OCI-LY7 (cell line): ENCODE data around the gene CENPN. TPM values are rescaled to one million over a fixed set of nuclear protein-coding genes. Genes with fewer than 3 reads are reported as not detected.
A peak's percentile ranks its signal among the peaks of the same experiment; 100 is the strongest.

ENCODE experiments used
- BruUV-seq: library from RNA; stranded (reverse); fragments of 400-500 nt; replicated peaks from 2 replicates; lab custom pipeline; 2021; lab: Mats Ljungman, UMichigan
- CTCF ChIA-PET: fragments of 300-600 bp; sonication (Branson Sonifier 250); formaldehyde crosslinking; loops from one replicate; lab custom pipeline; 2022; ENCODE audit warnings: antibody characterized with exemption; ENCODE audit not compliant: unreplicated experiment; lab: Charles Lee
- POLR2A ChIA-PET: fragments of 300-600 bp; sonication (Branson Sonifier 250); formaldehyde crosslinking; loops from one replicate; lab custom pipeline; 2022; ENCODE audit warnings: antibody characterized with exemption; lab: Charles Lee
- DNase-seq: peaks from one replicate; pipeline ENCODE4 v3.0.0-alpha.2; 2015; ENCODE audit warnings: low spot score
- H2AFZ ChIP-seq: fragments of 200-600 bp; sonication (generic), shearing (Covaris generic); 2 replicates; pipeline ENCODE4 v1.6.1; 2014; ENCODE audit warnings: mild to moderate bottlenecking, antibody characterized with exemption, low read length, moderate library complexity
- H3K27ac ChIP-seq: fragments of 200-600 bp; sonication (generic); 2 replicates; pipeline ENCODE4 v1.5.1; 2014; ENCODE audit warnings: mixed run types, low read depth, mild to moderate bottlenecking, moderate library complexity, low read length, inconsistent platforms; ENCODE audit not compliant: poor library complexity, severe bottlenecking
- H3K36me3 ChIP-seq: fragments of 200-600 bp; sonication (generic); 2 replicates; pipeline ENCODE4 v1.6.1; 2014; ENCODE audit warnings: mild to moderate bottlenecking, antibody characterized with exemption, low read length, moderate library complexity, mixed read lengths; ENCODE audit not compliant: insufficient read depth
- H3K4me1 ChIP-seq: fragments of 200-600 bp; sonication (generic); 2 replicates; pipeline ENCODE4 v1.5.1; 2014; ENCODE audit warnings: mild to moderate bottlenecking, low read length; ENCODE audit not compliant: insufficient read depth, poor library complexity, severe bottlenecking
- H3K4me2 ChIP-seq: fragments of 200-600 bp; sonication (generic); 2 replicates; pipeline ENCODE4 v1.6.1; 2014; ENCODE audit warnings: mild to moderate bottlenecking, low read length
- H3K4me3 ChIP-seq: fragments of 200-600 bp; sonication (generic); 2 replicates; pipeline ENCODE4 v1.5.1; 2014; ENCODE audit warnings: mild to moderate bottlenecking, low read depth, low read length; ENCODE audit not compliant: poor library complexity, severe bottlenecking
- H3K79me2 ChIP-seq: fragments of 200-600 bp; sonication (generic); 2 replicates; pipeline ENCODE4 v1.6.1; 2016; ENCODE audit warnings: low read depth, mild to moderate bottlenecking, low read length, moderate library complexity, mixed read lengths; ENCODE audit not compliant: insufficient read depth
- H3K9me2 ChIP-seq: fragments of 200-600 bp; sonication (generic); 2 replicates; pipeline ENCODE4 v1.6.1; 2016; ENCODE audit warnings: mild to moderate bottlenecking, low read length, mixed read lengths; ENCODE audit not compliant: insufficient read depth
- H3K9me3 ChIP-seq: fragments of 200-600 bp; sonication (generic); 2 replicates; pipeline ENCODE4 v1.6.1; 2014; ENCODE audit warnings: mild to moderate bottlenecking, mixed run types, low read length, mixed read lengths
- H4K20me1 ChIP-seq: fragments of 200-600 bp; sonication (generic); 2 replicates; pipeline ENCODE4 v1.6.1; 2014; ENCODE audit warnings: mild to moderate bottlenecking, antibody characterized with exemption, low read length, moderate library complexity, mixed read lengths; ENCODE audit not compliant: insufficient read depth
- EZH2phosphoT487 ChIP-seq: fragments of 200-600 bp; sonication (generic); IDR thresholded peaks from 2 replicates; pipeline ENCODE4 v1.6.1; 2018; ENCODE audit warnings: low read depth, borderline replicate concordance, mild to moderate bottlenecking, mixed run types, antibody characterized with exemption, low read length, moderate library complexity, mixed read lengths
- intact Hi-C: fragments of 100-400 bp; cut with micrococcal nuclease; formaldehyde crosslinking; loops from one replicate; pipeline ENCODE4 v1.10.0; 2022; ENCODE audit not compliant: unreplicated experiment
- total RNA-seq, 2 experiments: library from RNA; depleted of rRNA in 1 of 2; stranded (reverse); fragments of >200 nt in 1 of 2; shearing (Covaris generic) in 1 of 2; gene quantifications; 2 replicates each; pipeline ENCODE4 v1.2.3, GENCODE V29; 2014 to 2022
- TF ChIP-seq, protein P1 (sequence below): fragments of 200-600 bp; sonication (generic); conservative IDR thresholded peaks from 2 replicates; pipeline ENCODE4 v1.5.1; 2014; ENCODE audit warnings: mild to moderate bottlenecking, antibody characterized with exemption, low read length, moderate library complexity, mixed read lengths

The CENPN gene
- total RNA-seq, 2 experiments from 2014 or later = 51.8 to 52.4 TPM

DNA sequence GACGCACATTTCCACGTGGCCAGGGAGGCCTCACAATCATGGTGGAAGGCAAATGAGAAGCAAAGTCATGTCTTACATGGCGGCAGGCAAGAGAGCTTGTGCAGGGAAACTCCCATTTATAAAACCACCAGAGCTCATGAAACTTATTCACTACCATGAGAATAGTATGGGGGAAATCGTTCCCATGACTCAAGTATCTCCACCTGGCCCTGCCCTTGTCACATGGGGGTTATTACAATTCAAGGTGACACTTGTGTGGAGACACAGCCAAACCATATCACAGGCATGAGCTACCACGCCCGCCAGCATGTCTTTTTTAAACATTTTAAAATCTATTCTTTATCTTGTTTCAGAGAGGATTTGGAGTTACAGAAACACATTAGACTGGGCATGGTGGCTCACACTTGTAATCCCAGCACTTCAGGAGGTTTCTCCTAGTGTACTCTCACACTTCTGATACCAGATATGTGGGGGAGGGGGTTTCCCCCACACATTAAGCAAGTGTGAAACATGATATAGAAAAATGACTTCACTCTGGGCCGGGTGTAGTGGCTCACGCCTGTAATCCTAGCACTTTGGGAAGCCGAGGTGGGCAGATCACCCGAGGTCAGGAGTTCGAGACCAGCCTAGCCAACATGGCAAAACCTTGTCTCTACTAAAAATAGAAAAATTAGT, 23.1 kb downstream of the CENPN start:
- no peak for DNase-seq
- CTCF ChIA-PET = no interaction called here
- Histone ChIP-seq H3K9me2 (no peaks in the 10 kb centered on the region), H2AFZ (no peak overlapping the region), H3K9me3 (no peaks in the 10 kb centered on the region), H3K4me3 (no peak overlapping the region), H3K4me1 (no peaks in the 10 kb centered on the region), H4K20me1 (no peaks in the 10 kb centered on the region), H3K4me2 (no peak overlapping the region), H3K79me2 (no peaks in the 10 kb centered on the region), H3K27ac (no peak overlapping the region), H3K36me3 (peaks cover 70% of the 10 kb centered on the region)
- POLR2A ChIA-PET = interaction anchor here (0.9 kb wide), 1 partner anchor 10 kb away, joined by 3 read pairs; no protein-coding TSS in a partner anchor
- intact Hi-C loops = loop anchor here (10.0 kb wide), 1 partner anchor 185 kb away; no protein-coding TSS in a partner anchor
- TF ChIP-seq EZH2phosphoT487 = no peak
- TF ChIP-seq, protein P1, sequence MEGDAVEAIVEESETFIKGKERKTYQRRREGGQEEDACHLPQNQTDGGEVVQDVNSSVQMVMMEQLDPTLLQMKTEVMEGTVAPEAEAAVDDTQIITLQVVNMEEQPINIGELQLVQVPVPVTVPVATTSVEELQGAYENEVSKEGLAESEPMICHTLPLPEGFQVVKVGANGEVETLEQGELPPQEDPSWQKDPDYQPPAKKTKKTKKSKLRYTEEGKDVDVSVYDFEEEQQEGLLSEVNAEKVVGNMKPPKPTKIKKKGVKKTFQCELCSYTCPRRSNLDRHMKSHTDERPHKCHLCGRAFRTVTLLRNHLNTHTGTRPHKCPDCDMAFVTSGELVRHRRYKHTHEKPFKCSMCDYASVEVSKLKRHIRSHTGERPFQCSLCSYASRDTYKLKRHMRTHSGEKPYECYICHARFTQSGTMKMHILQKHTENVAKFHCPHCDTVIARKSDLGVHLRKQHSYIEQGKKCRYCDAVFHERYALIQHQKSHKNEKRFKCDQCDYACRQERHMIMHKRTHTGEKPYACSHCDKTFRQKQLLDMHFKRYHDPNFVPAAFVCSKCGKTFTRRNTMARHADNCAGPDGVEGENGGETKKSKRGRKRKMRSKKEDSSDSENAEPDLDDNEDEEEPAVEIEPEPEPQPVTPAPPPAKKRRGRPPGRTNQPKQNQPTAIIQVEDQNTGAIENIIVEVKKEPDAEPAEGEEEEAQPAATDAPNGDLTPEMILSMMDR = no peak
- no TSS peak for BruUV-seq

DNA sequence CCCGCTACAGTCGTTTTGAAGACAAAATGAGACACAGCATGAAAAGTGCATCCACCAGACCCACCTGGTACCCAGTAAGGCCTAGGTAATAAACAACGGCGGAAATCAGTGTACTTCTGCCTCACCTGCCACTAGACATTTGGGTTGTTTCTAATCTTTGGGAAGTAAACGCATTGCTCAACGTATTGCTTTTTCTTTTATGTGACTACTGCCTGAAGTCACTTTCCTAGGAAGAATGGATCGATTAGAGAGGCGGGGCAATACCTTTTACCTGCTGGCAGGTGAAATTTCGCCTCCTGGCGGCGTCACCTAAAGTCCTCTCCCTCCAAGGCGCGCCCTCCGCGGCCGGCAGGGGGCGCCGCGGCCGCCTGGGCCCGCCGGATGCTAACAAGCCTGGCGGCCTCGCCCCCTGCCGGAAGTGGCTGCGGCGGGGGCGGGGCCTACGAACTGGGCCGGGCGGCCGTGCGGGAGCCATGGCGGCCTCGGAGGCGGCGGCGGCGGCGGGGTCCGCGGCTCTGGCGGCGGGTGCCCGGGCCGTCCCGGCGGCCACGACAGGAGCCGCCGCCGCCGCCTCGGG, 28.5 kb downstream of the CENPN start, which contains the start of gene ATMIN:
ATMIN (plus strand) TSS at position 445 of the 577 bp plus-strand sequence; CDS start at position 474, 29 bp downstream.
- Histone ChIP-seq H3K4me1 (peaks cover 13% of the 10 kb centered on the region), H3K4me3 (peak within 1 kb of the TSS; percentile 76), H3K27ac (peak within 1 kb of the TSS; percentile 15), H3K9me3 (no peaks in the 10 kb centered on the region), H3K4me2 (peak within 1 kb of the TSS; percentile 92), H2AFZ (peak within 1 kb of the TSS; percentile 74; the same call in 1 of the 2 replicates), H3K79me2 (peaks cover 18% of the 10 kb centered on the region; the same call in 1 of the 2 replicates), H3K36me3 (peaks cover 28% of the 10 kb centered on the region), H3K9me2 (no peaks in the 10 kb centered on the region), H4K20me1 (no peaks in the 10 kb centered on the region)
- TF ChIP-seq EZH2phosphoT487 = no peak
- TF ChIP-seq, protein P1 = peak; percentile 95
- intact Hi-C loops = loop anchor here (1.0 to 10.0 kb wide), 3 partner anchors 61 to 702 kb away; partner anchors contain the start of gene GCSH
- ChIA-PET CTCF (no interaction called here), POLR2A (interaction anchor here (1.3 kb wide), 1 partner anchor 38 kb away, joined by 3 read pairs; no protein-coding TSS in a partner anchor)
- peak; percentile 93 for DNase-seq
- BruUV-seq = no TSS peak
